HCT116 (cell line): ENCODE measurements around the gene PLCB4. TPM values are rescaled to one million over a fixed set of nuclear protein-coding genes. Genes with fewer than 3 reads are reported as not detected.

ENCODE experiments used
- ATAC-seq: fragments of 200-7000 bp; cut with Tn5 transposase; 2 replicates; pipeline ENCODE4 v1.9.1; 2020; ENCODE audit warnings: mild to moderate bottlenecking, moderate library complexity
- BruUV-seq: library from RNA; stranded (reverse); fragments of 400-500 nt; replicated peaks from 2 replicates; lab custom pipeline; 2021; lab: Mats Ljungman, UMichigan
- CTCF ChIA-PET: fragments of 300-600 bp; sonication (Branson Sonifier 250); formaldehyde crosslinking; loops from one replicate; lab custom pipeline; 2021; ENCODE audit warnings: antibody characterized with exemption; lab: Charles Lee
- POLR2A ChIA-PET: fragments of 300-600, 350-600 bp; sonication (Branson Sonifier 250); formaldehyde crosslinking; loops from one replicate; lab custom pipeline; 2021; ENCODE audit warnings: antibody characterized with exemption; lab: Charles Lee
- RAD21 ChIA-PET, 2 experiments: fragments of 300-600 bp; sonication (Branson Sonifier 250); formaldehyde crosslinking; loops; one replicate each; lab custom pipeline; 2023; ENCODE audit warnings: low total read pairs in 2 of 2; ENCODE audit not compliant: uncharacterized antibody in 2 of 2, unreplicated experiment in 2 of 2, low non-redundant PET in 1 of 2; lab: Charles Lee
- DNase-seq: peaks from one replicate; pipeline ENCODE4 v3.0.0-alpha.2; 2010; ENCODE audit warnings: low read depth, low spot score
- H2AFZ ChIP-seq: fragments of 200-600 bp; shearing (Covaris generic), sonication (generic); 2 replicates; pipeline ENCODE4 v1.6.1; 2017; ENCODE audit warnings: low read depth, mixed run types, mixed read lengths, antibody characterized with exemption, low read length; ENCODE audit not compliant: poor library complexity, severe bottlenecking
- H3K27ac ChIP-seq: 2 replicates; pipeline ENCODE4 v1.5.1; 2012; ENCODE audit warnings: low read depth, low read length
- H3K27me3 ChIP-seq: fragments of 200-600 bp; sonication (generic); 2 replicates; pipeline ENCODE4 v1.6.1; 2016; ENCODE audit warnings: mixed run types, low read length, mixed read lengths; ENCODE audit not compliant: insufficient read depth
- H3K36me3 ChIP-seq, 2 experiments: fragments of 200-500 bp in 1 of 2; fragments of 200-600 bp in 1 of 2; sonication (Bioruptor generic) in 1 of 2; sonication (generic) in 1 of 2; 2 replicates each; pipeline versions ENCODE4 v1.5.1 to v1.6.1; 2014 to 2016; ENCODE audit warnings: low read length in 2 of 2, inconsistent platforms in 1 of 2, mixed read lengths in 1 of 2, mixed run types in 1 of 2; ENCODE audit not compliant: insufficient read depth in 2 of 2, control insufficient read depth in 1 of 2
- H3K4me1 ChIP-seq, 2 experiments: fragments of 200-600 bp in 1 of 2; sonication (generic) in 1 of 2; 2 replicates each; pipeline versions ENCODE4 v1.5.1 to v1.6.1; 2012 to 2017; ENCODE audit warnings: low read length in 2 of 2, inconsistent platforms in 1 of 2, mild to moderate bottlenecking in 1 of 2, mixed read lengths in 1 of 2, mixed run types in 1 of 2, moderate library complexity in 1 of 2; ENCODE audit not compliant: insufficient read depth in 2 of 2, control insufficient read depth in 1 of 2
- H3K4me2 ChIP-seq: fragments of 200-600 bp; sonication (generic); 2 replicates; pipeline ENCODE4 v1.6.1; 2017; ENCODE audit warnings: mixed run types, low read length, mixed read lengths
- H3K4me3 ChIP-seq, 2 experiments: fragments of 200-600 bp in 1 of 2; sonication (generic) in 1 of 2; replicated peaks in 1 of 2; 2 replicates each; pipeline ENCODE4 v1.5.1; 2011 to 2016; ENCODE audit warnings: low read length in 2 of 2, control low read depth in 1 of 2, low read depth in 1 of 2, mild to moderate bottlenecking in 1 of 2, mixed read lengths in 1 of 2, mixed run types in 1 of 2
- H3K79me2 ChIP-seq: fragments of 200-600 bp; sonication (generic); 2 replicates; pipeline ENCODE4 v1.6.1; 2017; ENCODE audit warnings: mild to moderate bottlenecking, mixed run types, low read length, moderate library complexity, mixed read lengths; ENCODE audit not compliant: insufficient read depth
- H3K9ac ChIP-seq: fragments of 200-600 bp; sonication (generic); 2 replicates; pipeline ENCODE4 v1.6.1; 2016; ENCODE audit warnings: low read length, mixed read lengths
- H3K9me2 ChIP-seq: fragments of 200-600 bp; sonication (generic), shearing (Covaris generic); 2 replicates; pipeline ENCODE4 v1.6.1; 2017; ENCODE audit warnings: mixed run types, mild to moderate bottlenecking, moderate library complexity; ENCODE audit not compliant: insufficient read depth
- H3K9me3 ChIP-seq, 2 experiments: fragments of 200-500 bp in 1 of 2; fragments of 200-600 bp in 1 of 2; sonication (Bioruptor generic) in 1 of 2; sonication (generic) in 1 of 2; 2 replicates each; pipeline ENCODE4 v1.6.1; 2014 to 2017; ENCODE audit warnings: low read length in 2 of 2, mixed read lengths in 2 of 2, inconsistent platforms in 1 of 2, low read depth in 1 of 2, mild to moderate bottlenecking in 1 of 2, mixed run types in 1 of 2, moderate library complexity in 1 of 2; ENCODE audit not compliant: control insufficient read depth in 1 of 2, insufficient read depth in 1 of 2
- H4K20me1 ChIP-seq: fragments of 200-600 bp; sonication (generic), shearing (Covaris generic); 2 replicates; pipeline ENCODE4 v1.6.1; 2017; ENCODE audit warnings: mixed run types, mild to moderate bottlenecking, moderate library complexity; ENCODE audit not compliant: insufficient read depth
- ATF3 ChIP-seq: IDR thresholded peaks from 2 replicates; pipeline ENCODE4 v1.6.1; 2012
- CBX3 ChIP-seq: IDR thresholded peaks from 2 replicates; pipeline ENCODE4 v1.6.1; 2012; ENCODE audit warnings: low read depth
- CEBPB ChIP-seq: IDR thresholded peaks from 2 replicates; pipeline ENCODE4 v1.6.1; 2012; ENCODE audit warnings: low read depth
- CTCF ChIP-seq, 3 experiments: fragments of 200-600 bp in 1 of 3; sonication (generic) in 1 of 3; IDR thresholded peaks in 2 of 3; conservative IDR thresholded peaks in 1 of 3; 2 replicates each; pipeline ENCODE4 v1.5.1; 2012 to 2017; ENCODE audit warnings: low read depth in 2 of 3, low read length in 2 of 3, antibody characterized with exemption in 1 of 3, borderline replicate concordance in 1 of 3, control low read depth in 1 of 3, mild to moderate bottlenecking in 1 of 3, mixed read lengths in 1 of 3, mixed run types in 1 of 3, moderate library complexity in 1 of 3; ENCODE audit not compliant: insufficient read depth in 1 of 3
- EGR1 ChIP-seq: IDR thresholded peaks from 2 replicates; pipeline ENCODE4 v1.6.1; 2012; ENCODE audit warnings: low read depth
- EZH2 ChIP-seq: fragments of 200-600 bp; sonication (generic); IDR thresholded peaks from 2 replicates; pipeline ENCODE4 v1.6.1; 2017; ENCODE audit warnings: antibody characterized with exemption, mixed run types
- EZH2phosphoT487 ChIP-seq: fragments of 200-600 bp; IDR thresholded peaks from 2 replicates; pipeline ENCODE4 v1.6.1; 2018; ENCODE audit warnings: antibody characterized with exemption, borderline replicate concordance
- FOSL1 ChIP-seq: IDR thresholded peaks from 2 replicates; pipeline ENCODE4 v1.6.1; 2012; ENCODE audit warnings: low read depth
- JUND ChIP-seq: IDR thresholded peaks from 2 replicates; pipeline ENCODE4 v1.6.1; 2012
- MAX ChIP-seq: IDR thresholded peaks from 2 replicates; pipeline ENCODE4 v1.6.1; 2012
- POLR2A ChIP-seq: IDR thresholded peaks from 2 replicates; pipeline ENCODE4 v1.7.0; 2011; ENCODE audit warnings: borderline replicate concordance; ENCODE audit not compliant: insufficient read depth, insufficient read length; ENCODE audit errors: extremely low read depth
- POLR2AphosphoS5 ChIP-seq: IDR thresholded peaks from 2 replicates; pipeline ENCODE4 v1.6.1; 2011; ENCODE audit warnings: mild to moderate bottlenecking, low read depth, low read length, moderate library complexity
- REST ChIP-seq: IDR thresholded peaks from 2 replicates; pipeline ENCODE4 v1.6.1; 2012; ENCODE audit warnings: low read depth
- SIN3A ChIP-seq: IDR thresholded peaks from 2 replicates; pipeline ENCODE4 v1.6.1; 2012; ENCODE audit warnings: low read depth
- SP1 ChIP-seq: IDR thresholded peaks from 2 replicates; pipeline ENCODE4 v1.6.1; 2012; ENCODE audit warnings: low read depth
- SRF ChIP-seq: IDR thresholded peaks from 2 replicates; pipeline ENCODE4 v1.6.1; 2012; ENCODE audit warnings: low read depth
- TCF7L2 ChIP-seq: IDR thresholded peaks from 2 replicates; pipeline ENCODE4 v1.7.0; 2011; ENCODE audit warnings: borderline replicate concordance, inconsistent platforms; ENCODE audit not compliant: insufficient read depth, insufficient read length; ENCODE audit errors: extremely low read depth
- ZBTB33 ChIP-seq: IDR thresholded peaks from 2 replicates; pipeline ENCODE4 v1.6.1; 2011; ENCODE audit warnings: mild to moderate bottlenecking, low read length, moderate library complexity; ENCODE audit not compliant: insufficient replicate concordance; ENCODE audit errors: extremely low read depth
- ZFX ChIP-seq: fragments of 450-650 bp; IDR thresholded peaks from 2 replicates; pipeline ENCODE4 v1.6.1; 2017
- ZNF274 ChIP-seq: fragments of 200-500 bp; sonication (Bioruptor generic); IDR thresholded peaks from 2 replicates; pipeline ENCODE4 v1.6.1; 2014; ENCODE audit warnings: mild to moderate bottlenecking, low read depth, low read length, inconsistent platforms
- intact Hi-C: fragments of 100-400 bp; cut with micrococcal nuclease; formaldehyde crosslinking; loops from 2 replicates; pipeline ENCODE4 v1.10.0; 2022
- total RNA-seq: library from RNA; stranded (reverse); gene quantifications from one replicate; pipeline ENCODE4 v1.2.1, GENCODE V29; 2021; ENCODE audit not compliant: unreplicated experiment

PLCB4 gene
- total RNA-seq, 1 experiment from 2014 or later, result 2.5 TPM

- ChIA-PET POLR2A (no interaction called here), CTCF (no interaction called here), RAD21 (no interaction called here)
- TF ChIP-seq REST (no peak), ZBTB33 (no peak), ZNF274 (no peak), ZFX (no peak), MAX (no peak), CTCF (IDR thresholded peaks at IDR 0.05 in 2 of 3, conservative IDR thresholded peaks at IDR 0.05 in 1 of 3; ENCODE audit: borderline replicate concordance in 1 of 3, insufficient read depth in 1 of 3, low read depth in 2 of 3, low read length in 2 of 3) (no peak), EZH2 (no peak), EGR1 (no peak), SRF (no peak), CEBPB (no peak), POLR2AphosphoS5 (no peak), CBX3 (no peak), JUND (no peak), EZH2phosphoT487 (no peak), TCF7L2 (no peak), SP1 (no peak), POLR2A (no peak), ATF3 (no peak), FOSL1 (no peak), SIN3A (no peak)
- Histone ChIP-seq H3K4me1 (peaks cover 6 to 10% of the 10 kb centered on the region in 2 experiments), H2AFZ (no peak overlapping the region), H3K4me2 (0 out of 2 replicates have a peak overlapping the region, but pooled peaks have one; percentile 6), H3K27me3 (no peaks in the 10 kb centered on the region), H3K36me3 (no peaks in the 10 kb centered on the region), H3K9me3 (no peaks in the 10 kb centered on the region), H3K9me2 (no peaks in the 10 kb centered on the region), H4K20me1 (no peaks in the 10 kb centered on the region), H3K9ac (no peak overlapping the region), H3K79me2 (no peaks in the 10 kb centered on the region), H3K4me3 (no peak overlapping the region), H3K27ac (no peak overlapping the region)
- no peak for DNase-seq
- intact Hi-C loops, result no loop called here
- no peak for ATAC-seq
- BruUV-seq, result no TSS peak
Measured at GRCh38 chr20:9179867-9180266, 111.0 kb downstream of the PLCB4 start.
